Measurements from ENCODE around the gene NUDT3.

GRCh38 chr6:34383161-34383631 is 9.3 kb downstream of the NUDT3 start:
- no peak for TF ChIP-seq CTCF (IDR thresholded peaks at IDR 0.05)
- TF ChIP-seq POLR2A (IDR thresholded peaks at IDR 0.05) = no peak
